CD14-positive monocyte (primary cell): ENCODE results near the gene TMEM116. TPM values are rescaled to one million over a fixed set of nuclear protein-coding genes. Genes with fewer than 3 reads are reported as not detected.

Source experiments
- DNase-seq, 3 donors: peaks; one replicate each; pipeline ENCODE4 v3.0.0-alpha.2; 2011 to 2022
- H2AFZ ChIP-seq: 2 replicates; pipeline ENCODE4 v1.6.0; 2012; ENCODE audit warnings: mild to moderate bottlenecking, low read depth, low read length, inconsistent platforms; ENCODE audit not compliant: insufficient read depth, poor library complexity, severe bottlenecking
- H3K27ac ChIP-seq, 2 donors: 1 replicate in 1 of 2; 2 replicates in 1 of 2; pipeline ENCODE4 v1.5.1; 2012 to 2013; ENCODE audit warnings: low read length in 2 of 2, control low read depth in 1 of 2, inconsistent platforms in 1 of 2, low read depth in 1 of 2, mild to moderate bottlenecking in 1 of 2
- H3K27me3 ChIP-seq, 2 donors: one replicate each; pipeline versions ENCODE4 v1.6.0 to v1.6.1; 2011 to 2013; ENCODE audit warnings: low read length in 2 of 2; ENCODE audit not compliant: control insufficient read depth in 2 of 2, insufficient read depth in 2 of 2
- H3K36me3 ChIP-seq, 2 donors: replicated peaks in 1 of 2; 1 replicate in 1 of 2; 2 replicates in 1 of 2; pipeline versions ENCODE4 v1.5.1 to v1.6.1; 2012 to 2013; ENCODE audit warnings: low read length in 2 of 2, control low read depth in 1 of 2, inconsistent platforms in 1 of 2, mild to moderate bottlenecking in 1 of 2; ENCODE audit not compliant: insufficient read depth in 2 of 2, control insufficient read depth in 1 of 2
- H3K4me1 ChIP-seq, 2 donors: 1 replicate in 1 of 2; 2 replicates in 1 of 2; pipeline versions ENCODE4 v1.5.1 to v1.6.1; 2012 to 2013; ENCODE audit warnings: low read length in 2 of 2, control low read depth in 1 of 2, inconsistent platforms in 1 of 2, mild to moderate bottlenecking in 1 of 2, moderate library complexity in 1 of 2; ENCODE audit not compliant: insufficient read depth in 2 of 2, control insufficient read depth in 1 of 2
- H3K4me2 ChIP-seq: replicated peaks from 2 replicates; pipeline ENCODE3; 2012; ENCODE audit warnings: low read length, moderate library complexity, mild to moderate bottlenecking; ENCODE audit not compliant: poor library complexity, severe bottlenecking; ENCODE audit errors: extremely low read depth
- H3K4me3 ChIP-seq, 3 experiments: fragments of 200-600 bp in 1 of 3; sonication (generic) in 1 of 3; replicated peaks in 1 of 3; 1 replicate in 2 of 3; 2 replicates in 1 of 3; pipeline ENCODE4 v1.5.1; 2011 to 2013; ENCODE audit warnings: low read length in 3 of 3, mild to moderate bottlenecking in 3 of 3, control low read depth in 2 of 3, low read depth in 2 of 3, inconsistent platforms in 1 of 3, moderate library complexity in 1 of 3
- H3K79me2 ChIP-seq: 2 replicates; pipeline ENCODE4 v1.6.0; 2012; ENCODE audit warnings: mild to moderate bottlenecking, control low read depth, inconsistent platforms, low read length, moderate library complexity; ENCODE audit not compliant: insufficient read depth
- H3K9ac ChIP-seq: 2 replicates; pipeline ENCODE4 v1.6.0; 2017; ENCODE audit warnings: low read length, mild to moderate bottlenecking; ENCODE audit not compliant: insufficient read depth, poor library complexity, severe bottlenecking
- H3K9me3 ChIP-seq, 2 donors: replicated peaks in 1 of 2; 1 replicate in 1 of 2; 2 replicates in 1 of 2; pipeline versions ENCODE4 v1.5.1 to v1.6.1; 2012 to 2013; ENCODE audit warnings: low read length in 2 of 2, control low read depth in 1 of 2; ENCODE audit not compliant: control insufficient read depth in 1 of 2, insufficient read depth in 1 of 2
- H4K20me1 ChIP-seq: 2 replicates; pipeline ENCODE4 v1.6.0; 2012; ENCODE audit warnings: mild to moderate bottlenecking, low read length, control low read depth, moderate library complexity; ENCODE audit not compliant: insufficient read depth
- H3K27ac Mint-ChIP-seq, 7 donors: one replicate each; pipeline ENCODE4 v1.8.0; 2020; ENCODE audit warnings: mild to moderate bottlenecking in 7 of 7, mixed read lengths in 7 of 7, moderate library complexity in 6 of 7, inconsistent platforms in 2 of 7
- H3K27me3 Mint-ChIP-seq, 3 donors: one replicate each; pipeline ENCODE4 v1.8.0; 2021 to 2022; ENCODE audit warnings: low read depth in 3 of 3, mild to moderate bottlenecking in 3 of 3, mixed read lengths in 3 of 3, moderate library complexity in 3 of 3, inconsistent platforms in 1 of 3
- H3K36me3 Mint-ChIP-seq, 2 donors: one replicate each; pipeline ENCODE4 v1.8.0; 2020; ENCODE audit warnings: mixed read lengths in 2 of 2, inconsistent platforms in 1 of 2, mild to moderate bottlenecking in 1 of 2
- H3K4me1 Mint-ChIP-seq: one replicate; pipeline ENCODE4 v1.8.0; 2020; ENCODE audit warnings: mild to moderate bottlenecking, mixed read lengths
- H3K4me3 Mint-ChIP-seq, 2 donors: one replicate each; pipeline ENCODE4 v1.8.0; 2020; ENCODE audit warnings: mild to moderate bottlenecking in 2 of 2, mixed read lengths in 2 of 2, moderate library complexity in 1 of 2
- H3K9me3 Mint-ChIP-seq, 7 donors: one replicate each; pipeline ENCODE4 v1.8.0; 2020 to 2022; ENCODE audit warnings: mixed read lengths in 7 of 7, mild to moderate bottlenecking in 6 of 7, moderate library complexity in 6 of 7, inconsistent platforms in 2 of 7
- WGBS: methylation state at CpG from one replicate; pipeline ENCODE4 v1.1.5; 2013; ENCODE audit warnings: missing lambda C conversion rate; ENCODE audit not compliant: insufficient coverage; 5-methylcytosine and 5-hydroxymethylcytosine counted together
- intact Hi-C, 2 donors: fragments of 100-400 bp; cut with micrococcal nuclease; formaldehyde crosslinking; loops; one replicate each; pipeline versions ENCODE4 v1.15.0 to v1.15.1; 2023
- polyA plus RNA-seq, 3 donors: library from polyadenylated mRNA; depleted of rRNA in 1 of 3; unstranded in 2 of 3; stranded (reverse) in 1 of 3; fragments of 300-500 nt in 2 of 3; fragments of >200 nt in 1 of 3; fragmentation: Illumina TruSeq in 2 of 3; gene quantifications; 1 replicate in 2 of 3; 2 replicates in 1 of 3; pipeline ENCODE4 v1.2.3, GENCODE V29; 2012 to 2021
- TF ChIP-seq, protein P1 (sequence below): fragments of 200-600 bp; IDR thresholded peaks from one replicate; pipeline ENCODE4 v1.8.0; 2022; ENCODE audit warnings: antibody characterized with exemption, mild to moderate bottlenecking

Gene TMEM116
- polyA plus RNA-seq, 3 donors = 5.6 to 11.6 (median 8.3) TPM

- Mint-ChIP-seq H3K36me3 (peaks cover 0 to 8% of the 10 kb centered on the region in 2 donors), H3K4me1 (no peaks in the 10 kb centered on the region), H3K27ac (no peak overlapping the region), H3K27me3 (peaks cover 0 to 3% (median 0%) of the 10 kb centered on the region in 3 donors), H3K9me3 (peaks cover 0 to 2% (median 0%) of the 10 kb centered on the region in 7 donors), H3K4me3 (no peak overlapping the region)
- Histone ChIP-seq H3K4me3 (no peak overlapping the region), H3K27ac (no peak overlapping the region), H3K79me2 (no peaks in the 10 kb centered on the region), H3K9me3 (no peaks in the 10 kb centered on the region), H4K20me1 (no peaks in the 10 kb centered on the region), H2AFZ (no peak overlapping the region), H3K4me2 (no peak overlapping the region), H3K36me3 (no peaks in the 10 kb centered on the region), H3K9ac (no peak overlapping the region), H3K27me3 (no peaks in the 10 kb centered on the region), H3K4me1 (no peaks in the 10 kb centered on the region)
- no peak for DNase-seq
- TF ChIP-seq, protein P1, sequence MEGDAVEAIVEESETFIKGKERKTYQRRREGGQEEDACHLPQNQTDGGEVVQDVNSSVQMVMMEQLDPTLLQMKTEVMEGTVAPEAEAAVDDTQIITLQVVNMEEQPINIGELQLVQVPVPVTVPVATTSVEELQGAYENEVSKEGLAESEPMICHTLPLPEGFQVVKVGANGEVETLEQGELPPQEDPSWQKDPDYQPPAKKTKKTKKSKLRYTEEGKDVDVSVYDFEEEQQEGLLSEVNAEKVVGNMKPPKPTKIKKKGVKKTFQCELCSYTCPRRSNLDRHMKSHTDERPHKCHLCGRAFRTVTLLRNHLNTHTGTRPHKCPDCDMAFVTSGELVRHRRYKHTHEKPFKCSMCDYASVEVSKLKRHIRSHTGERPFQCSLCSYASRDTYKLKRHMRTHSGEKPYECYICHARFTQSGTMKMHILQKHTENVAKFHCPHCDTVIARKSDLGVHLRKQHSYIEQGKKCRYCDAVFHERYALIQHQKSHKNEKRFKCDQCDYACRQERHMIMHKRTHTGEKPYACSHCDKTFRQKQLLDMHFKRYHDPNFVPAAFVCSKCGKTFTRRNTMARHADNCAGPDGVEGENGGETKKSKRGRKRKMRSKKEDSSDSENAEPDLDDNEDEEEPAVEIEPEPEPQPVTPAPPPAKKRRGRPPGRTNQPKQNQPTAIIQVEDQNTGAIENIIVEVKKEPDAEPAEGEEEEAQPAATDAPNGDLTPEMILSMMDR = no peak
- intact Hi-C loops = no loop called here
Observed at GRCh38 chr12:111936869-111937268, 76.1 kb downstream of the TMEM116 start.

DNA sequence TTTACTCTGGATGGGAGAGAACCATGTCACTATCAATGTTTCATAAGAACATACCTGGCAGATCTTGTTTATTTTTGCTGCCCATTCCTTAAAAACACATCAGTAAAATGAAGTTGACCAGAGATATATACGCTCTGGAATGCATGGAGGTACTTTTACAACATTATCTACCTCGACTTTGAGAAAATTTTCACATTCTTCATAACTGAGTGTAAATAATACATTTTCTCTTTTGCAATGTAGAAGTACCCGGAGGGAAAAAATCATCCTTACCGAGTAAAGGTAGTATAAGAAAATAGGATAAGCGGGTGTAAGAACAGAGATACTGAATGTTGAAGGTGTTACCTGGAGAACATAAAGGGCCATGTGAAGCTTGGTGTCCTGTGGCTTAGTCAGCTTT, 80.7 kb downstream of the TMEM116 start:
- intact Hi-C loops = no loop called here
- Histone ChIP-seq H3K27me3 (no peaks in the 10 kb centered on the region), H3K4me1 (no peaks in the 10 kb centered on the region), H4K20me1 (no peaks in the 10 kb centered on the region), H3K79me2 (no peaks in the 10 kb centered on the region), H3K4me2 (no peak overlapping the region), H3K27ac (no peak overlapping the region), H2AFZ (no peak overlapping the region), H3K4me3 (no peak overlapping the region), H3K9me3 (no peaks in the 10 kb centered on the region), H3K9ac (no peak overlapping the region), H3K36me3 (no peaks in the 10 kb centered on the region)
- TF ChIP-seq, protein P1 = no peak
- H3K27ac Mint-ChIP-seq = no peak overlapping the region
- H3K9me3 Mint-ChIP-seq = peaks cover 0 to 2% (median 0%) of the 10 kb centered on the region in 7 donors
- no peak for DNase-seq
- no peaks in the 10 kb centered on the region for H3K4me1 Mint-ChIP-seq
- H3K36me3 Mint-ChIP-seq = peaks cover 0 to 5% of the 10 kb centered on the region in 2 donors
- WGBS = no CpG with 5 or more reads among the region's 5 CpGs
- H3K4me3 Mint-ChIP-seq = no peak overlapping the region
- peaks cover 0 to 3% (median 0%) of the 10 kb centered on the region in 3 donors for H3K27me3 Mint-ChIP-seq
